Smooth muscle cell (in vitro differentiated cells): ENCODE data around the gene DLX3. TPM values are rescaled to one million over a fixed set of nuclear protein-coding genes. Genes with fewer than 3 reads are reported as not detected.

Experiments used
- DNase-seq: peaks from one replicate; lab custom pipeline; 2025; ENCODE audit not compliant: unreplicated experiment; lab: John Stamatoyannopoulos, UW
- H2AFZ ChIP-seq: fragments of 200-600 bp; sonication (generic); 2 replicates; pipeline ENCODE4 v1.6.0; 2016; ENCODE audit warnings: antibody characterized with exemption, low read depth, mild to moderate bottlenecking
- H3F3A ChIP-seq: fragments of 200-600 bp; sonication (generic); 2 replicates; pipeline ENCODE4 v1.6.0; 2017; ENCODE audit warnings: antibody characterized with exemption, low read depth
- H3K27ac ChIP-seq: fragments of 200-600 bp; sonication (generic); 2 replicates; pipeline ENCODE4 v1.5.1; 2016; ENCODE audit warnings: low read depth, mild to moderate bottlenecking
- H3K27me3 ChIP-seq: fragments of 200-600 bp; sonication (generic); 2 replicates; pipeline ENCODE4 v1.6.1; 2016; ENCODE audit warnings: low read depth, mild to moderate bottlenecking
- H3K36me3 ChIP-seq: fragments of 200-600 bp; sonication (generic); 2 replicates; pipeline ENCODE4 v1.5.1; 2016; ENCODE audit warnings: low read depth
- H3K4me1 ChIP-seq: fragments of 200-600 bp; sonication (generic); 2 replicates; pipeline ENCODE4 v1.5.1; 2016; ENCODE audit warnings: low read depth
- H3K4me2 ChIP-seq: fragments of 200-600 bp; sonication (generic); 2 replicates; pipeline ENCODE4 v1.6.0; 2016; ENCODE audit warnings: mild to moderate bottlenecking
- H3K4me3 ChIP-seq: fragments of 200-600 bp; sonication (generic); 2 replicates; pipeline ENCODE4 v1.5.1; 2016; ENCODE audit warnings: mild to moderate bottlenecking
- H3K79me2 ChIP-seq: fragments of 200-600 bp; sonication (generic); 2 replicates; pipeline ENCODE4 v1.6.0; 2016; ENCODE audit warnings: low read depth, mild to moderate bottlenecking
- H3K9ac ChIP-seq: fragments of 200-600 bp; sonication (generic); 2 replicates; pipeline ENCODE4 v1.6.0; 2016; ENCODE audit warnings: low read depth
- H3K9me3 ChIP-seq: fragments of 200-600 bp; sonication (generic); replicated peaks from 2 replicates; pipeline ENCODE4 v1.5.1; 2016; ENCODE audit warnings: low read depth
- H4K20me1 ChIP-seq: fragments of 200-600 bp; sonication (generic); 2 replicates; pipeline ENCODE4 v1.6.0; 2016; ENCODE audit warnings: low read depth
- CTCF ChIP-seq: fragments of 200-600 bp; sonication (generic); IDR thresholded peaks from 2 replicates; pipeline ENCODE4 v1.5.1; 2017; ENCODE audit warnings: borderline replicate concordance, mild to moderate bottlenecking, antibody characterized with exemption; ENCODE audit not compliant: insufficient read depth, poor library complexity, severe bottlenecking
- whole genome bisulfite sequencing: methylation state at CpG from one replicate; pipeline ENCODE4 v1.1.7; 2016; ENCODE audit warnings: low lambda C conversion rate; 5-methylcytosine and 5-hydroxymethylcytosine counted together
- polyA plus RNA-seq: library from polyadenylated mRNA; unstranded; fragments of >200 nt; fragmentation: Nextera tagmentation; extraction: Ambion mirVana; gene quantifications from 2 replicates; pipeline ENCODE4 v1.2.1, GENCODE V29; 2016
- total RNA-seq: library from RNA; depleted of rRNA; stranded (reverse); fragments of >200 nt; gene quantifications from 2 replicates; pipeline ENCODE4 v1.2.3, GENCODE V29; 2014

DLX3 gene
- total and polyA plus RNA-seq, 2 experiments from 2014 or later: 1.4 to 9.7 TPM

GRCh38 chr17:49987290-49987585 lies 7.8 kb downstream of the DLX3 start:
- 71% methylated on average over 2 of the region's 2 CpGs for WGBS
- H3K4me2 ChIP-seq: no peak overlapping the region

GRCh38 chr17:49986396-49987289 lies 8.4 kb downstream of the DLX3 start:
- H3K9me3 ChIP-seq: no peaks in the 10 kb centered on the region
- H3K9ac ChIP-seq: no peak overlapping the region
- peaks cover 8% of the 10 kb centered on the region for H3K4me1 ChIP-seq
- no peaks in the 10 kb centered on the region for H3K36me3 ChIP-seq
- H3K4me2 ChIP-seq: no peak overlapping the region
- DNase-seq: no peak
- H2AFZ ChIP-seq: no peak overlapping the region
- H4K20me1 ChIP-seq: no peaks in the 10 kb centered on the region
- no peaks in the 10 kb centered on the region for H3K79me2 ChIP-seq
- peaks cover 25% of the 10 kb centered on the region for H3K27me3 ChIP-seq
- no peak overlapping the region for H3K4me3 ChIP-seq
- no peaks in the 10 kb centered on the region for H3F3A ChIP-seq
- no peak overlapping the region for H3K27ac ChIP-seq
- 80% methylated on average over 6 of the region's 6 CpGs for WGBS
- TF ChIP-seq CTCF: no peak

More at GRCh38 chr17:49987290-49987585, 7.8 kb downstream of the DLX3 start:
- no peaks in the 10 kb centered on the region for H3K9me3 ChIP-seq
- no peak for DNase-seq
- H3K9ac ChIP-seq: no peak overlapping the region
- no peaks in the 10 kb centered on the region for H4K20me1 ChIP-seq
- peaks cover 8% of the 10 kb centered on the region for H3K4me1 ChIP-seq
- no peak overlapping the region for H2AFZ ChIP-seq
- no peak overlapping the region for H3K27ac ChIP-seq
- no peak overlapping the region for H3K4me3 ChIP-seq
- H3K27me3 ChIP-seq: peaks cover 30% of the 10 kb centered on the region
- H3K79me2 ChIP-seq: no peaks in the 10 kb centered on the region
- TF ChIP-seq CTCF: no peak
- no peaks in the 10 kb centered on the region for H3F3A ChIP-seq
- H3K36me3 ChIP-seq: no peaks in the 10 kb centered on the region

- WGBS: 66% methylated on average over 3 of the region's 3 CpGs
These were observed 9.6 kb downstream of the DLX3 start for GRCh38 chr17:49985310-49985990.

More at GRCh38 chr17:49985310-49985990, 9.6 kb downstream of the DLX3 start:
- no peak for TF ChIP-seq CTCF
- no peak overlapping the region for H2AFZ ChIP-seq
- H3K9ac ChIP-seq: no peak overlapping the region
- H3K27ac ChIP-seq: no peak overlapping the region
- DNase-seq: no peak
- no peak overlapping the region for H3K4me2 ChIP-seq
- peaks cover 13% of the 10 kb centered on the region for H3K27me3 ChIP-seq
- no peaks in the 10 kb centered on the region for H4K20me1 ChIP-seq
- H3K9me3 ChIP-seq: no peaks in the 10 kb centered on the region
- no peaks in the 10 kb centered on the region for H3F3A ChIP-seq
- H3K4me1 ChIP-seq: peaks cover 16% of the 10 kb centered on the region
- no peaks in the 10 kb centered on the region for H3K79me2 ChIP-seq
- no peaks in the 10 kb centered on the region for H3K36me3 ChIP-seq
- H3K4me3 ChIP-seq: no peak overlapping the region
